GM12878 (cell line): ENCODE measurements around the gene TADA3. TPM values are rescaled to one million over a fixed set of nuclear protein-coding genes. Genes with fewer than 3 reads are reported as not detected.

Experiments used
- BACH1 ChIP-seq: fragments of 450-650 bp; IDR thresholded peaks from 2 replicates; pipeline ENCODE4 v1.6.1; 2017; ENCODE audit warnings: mild to moderate bottlenecking, borderline replicate concordance
- BHLHE40 ChIP-seq, 2 experiments: fragments of 450-650 bp in 1 of 2; IDR thresholded peaks; 2 replicates each; pipeline ENCODE4 v1.6.1; 2011 to 2017; ENCODE audit warnings: low read depth in 2 of 2, borderline replicate concordance in 1 of 2, improper control_type of control experiment in 1 of 2, low read length in 1 of 2, mild to moderate bottlenecking in 1 of 2
- CBX5 ChIP-seq: sonication (generic); IDR thresholded peaks from 2 replicates; pipeline ENCODE4 v1.6.1; 2016; ENCODE audit warnings: low read depth, moderate library complexity, mild to moderate bottlenecking, inconsistent platforms
- DPF2 ChIP-seq: fragments of 450-650 bp; IDR thresholded peaks from 2 replicates; pipeline ENCODE4 v1.6.1; 2017; ENCODE audit warnings: mild to moderate bottlenecking
- MTA3 ChIP-seq: IDR thresholded peaks from 2 replicates; pipeline ENCODE4 v1.6.1; 2012; ENCODE audit warnings: low read length, inconsistent platforms, borderline replicate concordance
- NFXL1 ChIP-seq: fragments of 450-650 bp; IDR thresholded peaks from 2 replicates; pipeline ENCODE4 v1.6.1; 2017; ENCODE audit warnings: antibody characterized with exemption, mild to moderate bottlenecking, borderline replicate concordance
- PRDM15 ChIP-seq: fragments of 450-650 bp; formaldehyde crosslinking; IDR thresholded peaks from 2 replicates; pipeline ENCODE4 v1.4.0; 2020; ENCODE audit warnings: mild to moderate bottlenecking, moderate library complexity
- RFX5 ChIP-seq: IDR thresholded peaks from 2 replicates; pipeline ENCODE4 v1.6.1; 2011; ENCODE audit warnings: low read depth, low read length, improper control_type of control experiment
- STAT1 ChIP-seq: fragments of 450-650 bp; conservative IDR thresholded peaks from 2 replicates; pipeline ENCODE4 v1.6.1; 2014; ENCODE audit warnings: antibody characterized with exemption, mild to moderate bottlenecking
- TCF3 ChIP-seq: IDR thresholded peaks from 2 replicates; pipeline ENCODE4 v1.6.1; 2012; ENCODE audit warnings: low read depth, mild to moderate bottlenecking, low read length, borderline replicate concordance; ENCODE audit not compliant: insufficient read depth
- ZBED1 ChIP-seq: IDR thresholded peaks from 2 replicates; pipeline ENCODE4 v1.6.1; 2016; ENCODE audit warnings: borderline replicate concordance
- ZNF622 ChIP-seq: fragments of 450-650 bp; IDR thresholded peaks from 2 replicates; pipeline ENCODE4 v1.6.1; 2017; ENCODE audit warnings: mild to moderate bottlenecking, inconsistent platforms
- polyA plus RNA-seq, 11 experiments: library from polyadenylated mRNA; depleted of rRNA in 4 of 11; unstranded in 6 of 11; stranded (reverse) in 5 of 11; fragments of >200 nt; fragmentation: Nextera tagmentation in 4 of 11; fragmentation: Illumina TruSeq in 1 of 11; extraction: Ambion mirVana in 4 of 11; extraction: Trizol in 1 of 11; gene quantifications; 1 replicate in 1 of 11; 2 replicates in 10 of 11; pipeline versions ENCODE4 v1.2.1 to v1.2.3, GENCODE V29; 2011 to 2016; ENCODE audit warnings: inconsistent platforms in 2 of 11, missing spikeins in 2 of 11, low read depth in 1 of 11
- total RNA-seq, 4 experiments: library from RNA; depleted of rRNA in 3 of 4; stranded (reverse); fragments of >200 nt in 3 of 4; fragmentation: Illumina TruSeq in 1 of 4; extraction: Trizol in 1 of 4; gene quantifications; 2 replicates each; pipeline versions ENCODE4 v1.2.1 to v1.2.3, GENCODE V29; 2013 to 2021
- TF ChIP-seq, protein P1 (sequence below): fragments of 450-650 bp; IDR thresholded peaks from 2 replicates; pipeline ENCODE4 v1.6.1; 2017; ENCODE audit warnings: antibody characterized with exemption, mild to moderate bottlenecking, moderate library complexity

TADA3 gene
- total and polyA plus RNA-seq, 10 of the 15 experiments (the other 5 are each of a cell fraction or from before 2014, with no cell fraction given) = 2.6 to 71.2 (median 51.0) TPM

GRCh38 chr3:9760779-9761505, 31.3 kb downstream of the TADA3 start (continued):
- TF ChIP-seq PRDM15 (CRISPR knock-in tag) = no peak
- TF ChIP-seq BACH1 = no peak
- TF ChIP-seq RFX5 = no peak
- TF ChIP-seq, protein P1, sequence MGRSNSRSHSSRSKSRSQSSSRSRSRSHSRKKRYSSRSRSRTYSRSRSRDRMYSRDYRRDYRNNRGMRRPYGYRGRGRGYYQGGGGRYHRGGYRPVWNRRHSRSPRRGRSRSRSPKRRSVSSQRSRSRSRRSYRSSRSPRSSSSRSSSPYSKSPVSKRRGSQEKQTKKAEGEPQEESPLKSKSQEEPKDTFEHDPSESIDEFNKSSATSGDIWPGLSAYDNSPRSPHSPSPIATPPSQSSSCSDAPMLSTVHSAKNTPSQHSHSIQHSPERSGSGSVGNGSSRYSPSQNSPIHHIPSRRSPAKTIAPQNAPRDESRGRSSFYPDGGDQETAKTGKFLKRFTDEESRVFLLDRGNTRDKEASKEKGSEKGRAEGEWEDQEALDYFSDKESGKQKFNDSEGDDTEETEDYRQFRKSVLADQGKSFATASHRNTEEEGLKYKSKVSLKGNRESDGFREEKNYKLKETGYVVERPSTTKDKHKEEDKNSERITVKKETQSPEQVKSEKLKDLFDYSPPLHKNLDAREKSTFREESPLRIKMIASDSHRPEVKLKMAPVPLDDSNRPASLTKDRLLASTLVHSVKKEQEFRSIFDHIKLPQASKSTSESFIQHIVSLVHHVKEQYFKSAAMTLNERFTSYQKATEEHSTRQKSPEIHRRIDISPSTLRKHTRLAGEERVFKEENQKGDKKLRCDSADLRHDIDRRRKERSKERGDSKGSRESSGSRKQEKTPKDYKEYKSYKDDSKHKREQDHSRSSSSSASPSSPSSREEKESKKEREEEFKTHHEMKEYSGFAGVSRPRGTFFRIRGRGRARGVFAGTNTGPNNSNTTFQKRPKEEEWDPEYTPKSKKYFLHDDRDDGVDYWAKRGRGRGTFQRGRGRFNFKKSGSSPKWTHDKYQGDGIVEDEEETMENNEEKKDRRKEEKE = no peak
- TF ChIP-seq DPF2 = no peak
- no peak for TF ChIP-seq NFXL1
- TF ChIP-seq ZBED1 = no peak
- TF ChIP-seq ZNF622 = no peak
- TF ChIP-seq BHLHE40 (IDR thresholded peaks at IDR 0.05; ENCODE audit: borderline replicate concordance in 1 of 2, low read depth in 2 of 2, low read length in 1 of 2) = no peak
- no peak for TF ChIP-seq CBX5
- no peak for TF ChIP-seq TCF3
- TF ChIP-seq STAT1 = no peak
- TF ChIP-seq MTA3 = no peak
